Subcutaneous adipose tissue (tissue), 4 donors: ENCODE data around the gene KIRREL3. TPM values are rescaled to one million over a fixed set of nuclear protein-coding genes. Genes with fewer than 3 reads are reported as not detected.

Source experiments
- total RNA-seq, 4 donors: library from RNA; depleted of rRNA; stranded (reverse); fragments of >200 nt; gene quantifications; one replicate each; pipeline ENCODE4 v1.1.0, GENCODE V29; 2016
- TF ChIP-seq, protein P1 (sequence below): fragments of 450-650 bp; IDR thresholded peaks from one replicate; pipeline ENCODE4 v1.5.1; 2016; ENCODE audit warnings: low read depth, mild to moderate bottlenecking, control low read depth, antibody characterized with exemption, moderate library complexity

KIRREL3 gene
- total RNA-seq, 4 donors from 2014 or later = not detected

DNA sequence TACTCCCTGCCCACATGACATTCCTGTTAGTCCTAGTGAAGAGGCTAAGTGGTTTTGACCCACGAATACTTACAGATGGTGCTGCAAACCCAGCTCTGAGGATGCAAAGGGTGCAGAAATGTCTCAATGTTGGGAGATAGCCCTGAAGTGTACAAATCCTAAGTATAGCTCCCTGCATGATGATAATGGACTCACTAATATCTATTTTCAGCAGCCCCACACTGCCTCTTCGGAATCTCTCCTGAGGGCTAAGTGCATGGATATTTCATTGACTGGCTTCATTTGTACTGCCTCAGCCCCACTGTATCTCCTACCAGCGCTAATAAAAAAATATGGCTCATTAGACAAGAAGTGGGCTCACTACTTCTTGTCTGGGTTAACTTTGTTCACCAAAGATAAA lies 114.5 kb downstream of the KIRREL3 start:
- TF ChIP-seq, protein P1, sequence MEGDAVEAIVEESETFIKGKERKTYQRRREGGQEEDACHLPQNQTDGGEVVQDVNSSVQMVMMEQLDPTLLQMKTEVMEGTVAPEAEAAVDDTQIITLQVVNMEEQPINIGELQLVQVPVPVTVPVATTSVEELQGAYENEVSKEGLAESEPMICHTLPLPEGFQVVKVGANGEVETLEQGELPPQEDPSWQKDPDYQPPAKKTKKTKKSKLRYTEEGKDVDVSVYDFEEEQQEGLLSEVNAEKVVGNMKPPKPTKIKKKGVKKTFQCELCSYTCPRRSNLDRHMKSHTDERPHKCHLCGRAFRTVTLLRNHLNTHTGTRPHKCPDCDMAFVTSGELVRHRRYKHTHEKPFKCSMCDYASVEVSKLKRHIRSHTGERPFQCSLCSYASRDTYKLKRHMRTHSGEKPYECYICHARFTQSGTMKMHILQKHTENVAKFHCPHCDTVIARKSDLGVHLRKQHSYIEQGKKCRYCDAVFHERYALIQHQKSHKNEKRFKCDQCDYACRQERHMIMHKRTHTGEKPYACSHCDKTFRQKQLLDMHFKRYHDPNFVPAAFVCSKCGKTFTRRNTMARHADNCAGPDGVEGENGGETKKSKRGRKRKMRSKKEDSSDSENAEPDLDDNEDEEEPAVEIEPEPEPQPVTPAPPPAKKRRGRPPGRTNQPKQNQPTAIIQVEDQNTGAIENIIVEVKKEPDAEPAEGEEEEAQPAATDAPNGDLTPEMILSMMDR = no peak

DNA sequence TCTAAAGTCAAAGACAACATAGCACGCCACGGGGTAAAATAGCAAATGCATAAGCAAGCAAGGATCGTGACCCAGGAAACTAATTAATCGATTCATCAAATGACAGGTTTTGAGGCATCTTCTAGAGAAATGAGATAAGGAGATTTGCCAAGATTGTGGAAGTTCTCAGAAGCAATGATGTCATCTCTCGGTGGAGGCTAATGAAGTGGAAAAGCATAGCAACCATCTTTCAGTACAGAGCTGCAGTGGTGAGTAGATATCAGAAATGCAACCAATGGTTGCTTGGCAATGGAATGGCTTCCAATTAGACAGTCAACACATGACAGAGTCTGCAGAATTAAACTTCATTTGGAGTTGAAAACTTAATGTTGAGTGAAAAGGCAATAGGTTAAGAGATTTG lies 116.0 kb downstream of the KIRREL3 start:
- TF ChIP-seq, protein P1 = no peak

DNA sequence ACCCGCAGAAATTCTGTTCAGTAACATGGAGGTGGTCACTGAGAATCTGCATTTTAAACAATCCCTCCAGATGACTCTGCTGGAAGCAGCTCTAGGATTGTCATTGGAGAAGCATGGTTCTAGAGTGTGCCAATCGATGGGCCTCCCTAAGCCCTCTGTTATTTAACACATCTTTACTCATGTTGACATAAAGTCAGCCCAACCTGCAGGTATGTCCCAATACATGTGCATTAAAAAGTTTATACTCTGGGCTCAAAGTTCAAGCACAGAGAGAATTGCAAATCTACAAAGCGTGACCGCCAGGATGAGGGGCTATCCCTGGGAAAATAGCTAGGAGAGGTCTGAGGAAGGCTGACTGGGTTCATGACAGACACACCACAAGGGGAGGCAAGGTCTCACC lies 116.4 kb downstream of the KIRREL3 start:
- TF ChIP-seq, protein P1 = no peak

DNA sequence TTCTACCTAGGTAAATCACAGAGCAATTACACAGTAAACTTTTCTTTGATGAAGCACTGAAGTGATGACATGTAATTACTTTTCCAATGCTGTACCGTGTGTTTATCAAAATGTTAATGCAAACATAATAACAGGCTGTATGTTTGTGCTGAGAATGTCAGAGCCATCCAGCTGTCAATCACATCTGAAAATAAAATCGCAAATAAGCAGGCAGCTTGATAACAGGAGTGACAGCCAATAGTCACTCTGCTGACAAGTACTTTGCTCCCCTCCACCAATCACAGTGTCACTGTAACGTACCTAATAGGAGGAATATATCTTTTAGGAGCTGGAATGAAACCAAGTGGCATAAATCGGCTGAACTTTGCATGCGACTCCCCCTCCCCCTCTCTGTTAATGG lies 119.7 kb downstream of the KIRREL3 start:
- TF ChIP-seq, protein P1 = no peak

DNA sequence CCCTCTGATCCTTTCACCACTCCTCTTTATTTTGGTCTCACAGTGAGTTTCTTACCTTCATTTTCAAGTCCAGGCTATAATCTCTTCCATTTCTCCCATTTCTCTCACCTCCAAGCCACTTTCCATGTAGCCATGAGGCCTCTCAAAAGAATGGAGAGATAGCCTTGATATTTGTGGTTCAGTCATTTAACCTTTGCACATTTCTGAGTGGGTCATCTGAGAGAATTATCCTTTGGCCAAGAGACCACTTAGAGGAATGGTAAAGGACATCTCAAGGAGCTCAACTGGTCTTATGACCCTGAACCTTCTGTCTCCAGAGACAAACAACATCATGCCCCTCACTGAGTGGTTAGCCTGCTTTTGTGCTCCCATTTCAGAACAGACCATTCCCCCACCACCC lies 121.1 kb downstream of the KIRREL3 start:
- TF ChIP-seq, protein P1 = no peak

DNA sequence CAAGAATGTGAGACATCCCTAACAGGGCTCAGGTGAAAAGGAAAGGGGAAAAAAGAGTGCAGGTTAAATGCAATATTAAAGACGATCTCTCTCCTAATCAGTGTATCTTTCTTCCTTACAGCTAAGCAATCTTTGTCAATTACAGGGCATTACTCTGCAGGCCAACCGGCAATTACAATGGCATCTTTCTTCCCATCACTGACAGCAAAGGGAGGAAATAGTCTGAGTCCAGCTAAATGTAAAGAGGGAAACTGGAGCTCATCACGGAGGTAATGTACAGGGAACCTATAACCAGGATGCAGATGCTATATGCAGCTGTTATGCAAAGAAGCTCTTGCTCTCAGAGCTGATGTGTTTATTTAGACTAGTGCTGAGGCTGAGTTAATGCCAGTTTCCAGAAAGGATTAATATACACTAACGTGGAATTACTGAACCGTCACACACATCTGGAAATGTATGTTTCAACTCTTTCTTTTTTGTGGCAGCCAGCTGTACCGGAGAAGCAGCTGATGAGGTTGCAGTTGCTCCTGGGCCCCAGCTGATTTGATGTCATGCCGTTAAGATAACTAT lies 121.6 kb downstream of the KIRREL3 start:
- TF ChIP-seq, protein P1 = no peak

DNA sequence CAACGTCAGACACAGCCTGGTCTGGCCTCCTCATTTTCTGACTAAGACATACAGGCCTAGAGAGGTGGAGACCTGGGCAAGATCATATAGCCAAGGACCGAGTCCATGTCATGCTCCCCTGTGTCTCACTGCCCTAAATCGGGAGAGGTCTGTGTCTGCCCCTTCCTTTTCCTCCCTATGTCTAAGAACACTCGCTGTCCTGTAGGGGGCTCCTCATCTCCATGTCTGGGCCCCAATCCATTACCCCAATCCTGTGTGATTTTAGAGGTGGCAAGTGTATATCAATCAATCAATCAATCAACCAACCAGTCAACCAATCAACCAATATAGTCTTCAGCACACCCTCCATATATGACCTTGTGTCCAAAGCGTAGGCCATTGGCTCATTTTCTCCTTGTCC lies 125.7 kb downstream of the KIRREL3 start:
- TF ChIP-seq, protein P1 = no peak
